HG02884 (cell line): ENCODE measurements around the gene PPP1R13B.

ENCODE experiments used
- ATAC-seq: cut with Tn5 transposase; IDR thresholded peaks from one replicate; pipeline ENCODE4 v1.9.1; 2021; ENCODE audit warnings: mild to moderate bottlenecking, moderate library complexity; ENCODE audit not compliant: unreplicated experiment

Gene PPP1R13B

GRCh38 chr14:103745424-103745823, 102.0 kb downstream of the PPP1R13B start:
- ATAC-seq = no peak

DNA sequence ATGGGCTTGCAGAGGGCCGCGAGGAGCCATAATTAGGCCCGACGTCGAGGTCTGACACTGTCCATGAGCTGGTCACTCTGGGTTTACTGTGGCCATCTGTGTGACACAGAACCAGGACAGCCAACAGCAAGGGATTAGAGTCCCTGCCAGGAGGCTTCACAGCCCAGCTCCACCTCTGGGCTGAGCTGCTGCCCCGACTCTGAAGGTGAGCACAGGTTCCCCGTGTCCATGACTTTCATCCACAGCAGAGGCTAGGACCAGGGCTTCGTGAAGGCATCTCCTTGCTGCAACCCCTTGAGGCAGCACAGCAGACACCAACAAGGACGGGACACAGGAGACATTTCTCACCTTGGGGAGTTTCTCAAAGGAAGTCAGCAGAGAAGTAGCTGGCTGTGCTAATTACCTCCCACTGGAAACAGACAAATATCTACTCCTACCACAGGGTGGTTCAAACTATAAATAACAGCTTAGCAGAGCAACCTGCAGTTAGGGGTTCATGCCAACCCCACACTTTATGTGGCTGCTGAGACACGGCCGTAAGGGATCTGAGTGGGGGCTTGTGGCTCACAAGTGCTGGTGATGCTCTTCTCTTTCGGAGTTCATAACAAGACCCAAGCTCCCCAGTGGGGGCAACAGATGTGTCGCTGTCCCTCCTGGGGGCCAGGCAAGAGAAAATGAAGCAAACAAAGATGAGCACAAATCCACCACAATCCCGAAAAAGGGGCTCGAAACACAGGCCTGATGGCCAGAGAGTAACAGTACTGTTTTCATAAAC, 102.6 kb downstream of the PPP1R13B start:
- no peak for ATAC-seq

DNA sequence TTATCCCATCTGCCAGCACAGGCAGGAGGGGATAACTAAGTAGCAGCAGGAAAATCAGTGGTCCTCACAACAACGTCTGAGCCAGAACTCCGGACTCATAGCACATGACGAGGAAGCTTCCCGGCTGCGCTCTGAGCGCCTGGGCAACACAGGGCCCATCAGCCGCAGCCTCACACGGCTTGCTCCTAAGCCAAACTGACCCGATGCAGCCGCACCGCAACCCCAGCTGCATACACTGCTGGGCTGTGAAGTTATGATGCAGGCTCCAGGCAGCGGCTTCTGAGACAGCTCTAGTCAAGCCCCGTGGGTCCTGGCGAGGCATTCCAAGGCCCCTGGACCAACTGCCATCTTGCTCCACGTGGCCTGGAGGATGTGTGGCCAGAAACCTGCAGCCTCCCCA, 103.7 kb downstream of the PPP1R13B start:
- ATAC-seq = no peak

GRCh38 chr14:103742499-103743255, 104.7 kb downstream of the PPP1R13B start:
- no peak for ATAC-seq

GRCh38 chr14:103741876-103742275, 105.5 kb downstream of the PPP1R13B start:
- ATAC-seq = no peak

GRCh38 chr14:103740991-103741689, 106.2 kb downstream of the PPP1R13B start:
- ATAC-seq = no peak

DNA sequence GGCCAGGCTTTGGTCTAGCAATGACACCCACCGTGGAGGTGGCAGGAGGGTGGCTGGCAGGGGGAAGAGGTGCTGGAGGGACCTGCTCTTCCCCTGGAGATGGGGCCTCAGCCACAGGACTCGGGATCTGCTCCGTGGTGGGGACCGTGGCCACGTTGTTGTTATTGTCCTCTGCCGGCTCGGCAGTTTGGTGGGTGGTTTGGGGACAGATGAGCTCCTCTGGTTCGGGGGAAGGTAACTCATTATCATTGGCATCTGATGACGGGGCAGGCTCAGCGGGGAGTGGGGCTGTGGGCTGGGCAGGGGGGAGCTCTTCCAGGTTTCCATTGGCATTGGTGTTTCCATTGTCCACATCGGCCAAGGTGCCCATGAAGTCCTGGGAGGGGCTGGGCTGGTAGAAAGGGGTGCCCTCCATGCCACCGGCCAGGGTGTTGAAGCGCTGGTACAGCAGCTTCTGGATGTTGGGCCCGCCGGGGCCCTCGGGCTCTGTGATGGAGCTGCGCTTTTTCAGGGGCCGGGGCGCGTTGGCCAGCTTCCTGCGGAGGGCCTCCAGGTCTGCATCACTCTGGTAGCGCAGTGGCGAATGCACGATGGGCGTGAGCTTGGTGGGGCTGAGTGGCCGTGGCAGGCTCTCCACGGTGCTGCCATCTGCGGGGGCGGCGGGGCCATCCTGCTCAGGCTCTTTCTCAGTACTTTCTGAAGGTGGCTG, 107.4 kb downstream of the PPP1R13B start:
- ATAC-seq = no peak

DNA sequence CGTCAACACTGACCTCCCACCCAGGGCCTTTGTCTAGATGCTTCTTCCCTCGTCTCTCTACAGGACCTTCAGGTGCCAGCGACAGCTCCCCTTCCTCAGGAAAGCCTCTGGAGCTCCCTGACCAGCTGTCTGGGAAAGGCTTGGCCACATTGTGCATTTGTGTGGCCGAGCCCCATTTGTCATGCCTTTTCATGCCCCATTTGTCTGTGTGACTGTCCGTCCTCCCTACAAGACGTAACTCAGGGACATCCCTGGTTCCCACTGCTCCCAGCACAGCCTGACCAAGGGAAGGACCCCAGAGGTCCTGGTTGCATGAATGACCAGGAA, 107.9 kb downstream of the PPP1R13B start:
- no peak for ATAC-seq

DNA sequence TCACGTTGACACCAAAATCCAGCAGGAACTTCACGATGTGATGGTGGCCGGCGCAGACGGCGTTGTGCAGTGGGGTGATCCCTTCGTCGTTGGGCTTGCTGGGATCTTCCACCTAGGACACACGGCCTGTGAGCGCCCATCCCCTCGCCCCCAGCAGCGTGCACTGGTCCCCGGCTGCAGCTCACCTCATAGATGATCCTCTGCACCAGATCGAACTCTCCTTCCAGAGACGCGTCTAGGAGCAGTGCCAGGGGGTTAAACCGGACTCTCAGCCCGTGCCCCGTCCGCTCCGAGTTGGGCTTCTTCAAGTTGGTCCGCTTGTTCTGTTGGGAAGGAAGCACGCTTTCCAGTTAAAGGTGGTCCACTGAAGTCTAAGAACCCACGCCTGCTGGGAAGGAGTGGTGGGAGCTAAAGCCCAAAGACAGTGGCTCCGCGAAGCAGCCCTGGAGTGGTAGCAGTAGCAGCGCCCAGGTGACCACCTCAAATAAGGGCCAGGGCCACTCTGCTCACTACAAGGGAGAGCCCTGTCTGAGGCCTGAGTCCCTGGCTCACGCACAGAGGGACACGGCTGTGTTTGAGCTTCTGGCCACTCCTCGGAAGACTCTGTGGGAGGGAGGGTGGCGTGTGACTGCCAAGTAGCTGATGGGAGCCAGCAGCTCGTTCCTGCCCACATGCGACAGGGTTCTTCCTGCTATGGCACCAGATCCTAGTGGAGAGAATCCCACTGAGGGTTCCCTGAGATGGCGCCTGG, 108.5 kb downstream of the PPP1R13B start:
- ATAC-seq = no peak

DNA sequence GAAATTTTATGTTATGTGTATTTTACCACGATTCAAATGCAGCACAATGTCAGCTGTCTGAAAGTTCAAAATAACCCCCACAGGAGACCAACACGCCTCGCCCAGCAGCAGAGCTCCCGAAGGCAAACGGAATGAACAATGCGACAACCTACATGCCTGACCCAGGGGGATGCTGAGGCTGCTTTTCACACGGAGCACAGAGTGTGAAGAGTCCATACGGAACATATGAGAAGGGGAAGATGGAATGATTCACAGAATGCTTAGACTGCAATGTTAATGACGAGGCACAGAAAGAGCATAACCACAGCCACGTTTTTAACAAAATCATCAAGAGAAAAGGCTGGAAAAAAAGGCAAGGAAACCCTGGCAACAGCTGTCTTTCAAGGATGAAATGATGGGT, 109.2 kb downstream of the PPP1R13B start:
- no peak for ATAC-seq

- no peak for ATAC-seq
Observed at GRCh38 chr14:103737432-103738045, 109.8 kb downstream of the PPP1R13B start.

- ATAC-seq = no peak
Observed at GRCh38 chr14:103736546-103737431, 110.6 kb downstream of the PPP1R13B start.

DNA sequence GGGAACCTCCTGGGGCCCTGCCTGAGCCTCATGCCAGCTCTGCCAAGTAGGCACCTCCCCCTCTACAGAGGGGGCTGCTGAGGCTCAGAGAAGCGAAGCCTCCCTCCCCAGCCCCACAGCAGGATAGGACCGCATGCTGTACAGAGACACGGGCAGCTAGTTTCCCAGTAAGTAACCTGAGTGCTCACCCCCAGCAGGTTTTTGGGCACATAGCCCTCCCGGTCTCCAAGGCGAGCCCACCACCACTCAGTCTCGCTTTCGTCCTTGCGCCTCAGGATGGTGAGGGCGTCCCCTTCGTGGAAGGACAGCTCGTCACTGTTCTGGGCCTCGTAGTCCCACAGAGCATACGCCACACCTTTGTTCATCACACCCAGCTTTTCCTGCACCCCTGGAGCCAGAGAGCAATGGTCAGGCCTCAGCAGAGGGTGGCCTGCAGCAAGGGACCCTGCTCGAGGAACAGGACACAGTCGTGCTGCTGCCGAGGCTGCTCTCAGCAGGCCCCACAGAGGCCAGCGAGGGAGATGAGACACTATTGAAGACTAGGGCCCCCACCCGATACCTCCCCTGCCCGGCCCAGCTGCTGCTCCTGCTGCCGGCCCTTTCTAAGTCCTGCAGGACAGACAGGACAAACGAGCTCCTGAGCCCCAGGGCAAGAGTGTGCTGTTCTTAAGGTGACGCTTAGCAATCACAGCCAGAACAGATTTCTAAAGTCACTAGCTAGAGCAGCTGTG, 111.4 kb downstream of the PPP1R13B start:
- ATAC-seq = no peak

DNA sequence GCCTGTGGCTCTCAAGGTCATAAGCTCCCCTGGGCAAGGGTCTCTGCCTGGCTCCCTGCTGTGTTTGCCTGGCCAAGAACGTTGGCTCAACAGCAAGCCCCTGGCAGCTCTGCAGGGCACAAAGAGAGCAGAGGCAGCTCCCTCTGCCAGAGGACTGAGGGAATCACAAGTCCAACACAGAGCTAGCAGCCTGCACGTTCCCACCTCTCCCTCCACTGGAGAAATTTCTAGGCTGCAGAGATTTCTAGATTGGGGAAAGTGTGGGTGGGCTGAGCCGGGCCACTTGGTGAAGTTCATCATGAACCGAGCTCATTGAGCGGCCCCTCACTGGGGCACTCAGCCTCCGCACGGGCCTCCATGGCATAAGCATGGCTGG, 111.9 kb downstream of the PPP1R13B start:
- ATAC-seq = no peak

- ATAC-seq = no peak
Observed at GRCh38 chr14:103735022-103735421, 112.4 kb downstream of the PPP1R13B start.

GRCh38 chr14:103734081-103734888, 113.1 kb downstream of the PPP1R13B start:
- ATAC-seq = no peak

DNA sequence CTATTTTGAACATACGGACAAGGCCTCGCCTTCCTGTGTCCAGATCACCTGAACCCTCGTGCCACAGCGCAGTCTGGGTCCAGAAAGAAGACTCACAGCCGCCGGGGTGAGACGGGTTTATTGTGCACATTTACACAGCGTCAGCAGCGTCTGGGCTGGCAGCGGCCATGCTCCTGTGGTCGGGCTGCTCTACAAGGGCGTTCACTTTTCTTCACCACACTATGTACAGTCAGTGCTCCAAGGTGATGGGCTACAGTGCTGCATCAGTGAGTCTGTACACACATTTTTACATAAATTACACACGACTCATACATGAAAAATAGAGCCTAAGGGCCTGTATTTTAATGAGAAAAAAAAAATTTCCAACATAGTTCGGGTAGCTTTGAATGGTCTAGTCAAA, 113.7 kb downstream of the PPP1R13B start:
- no peak for ATAC-seq
